Thyroid gland (tissue), 4 donors: Measurements from ENCODE around the gene PCARE. TPM values are rescaled to one million over a fixed set of nuclear protein-coding genes. Genes with fewer than 3 reads are reported as not detected.

ENCODE experiments used
- DNase-seq, 2 donors: peaks; one replicate each; pipeline ENCODE4 v3.0.0-alpha.2; 2019
- H3K27ac ChIP-seq, 3 donors: fragments of 200-600 bp; sonication (generic); 1 replicate in 2 of 3; 2 replicates in 1 of 3; pipeline ENCODE4 v1.5.1; 2016 to 2019; ENCODE audit warnings: mild to moderate bottlenecking in 1 of 3, moderate library complexity in 1 of 3
- H3K27me3 ChIP-seq: fragments of 200-600 bp; sonication (generic); one replicate; pipeline ENCODE4 v1.5.1; 2019
- H3K36me3 ChIP-seq, 2 donors: fragments of 200-600 bp; sonication (generic); one replicate each; pipeline ENCODE4 v1.5.1; 2016 to 2019
- H3K4me1 ChIP-seq, 2 donors: fragments of 200-600 bp; sonication (generic); one replicate each; pipeline ENCODE4 v1.5.1; 2017 to 2019
- H3K4me3 ChIP-seq, 3 donors: fragments of 200-600 bp; sonication (generic); replicated peaks in 1 of 3; 1 replicate in 2 of 3; 2 replicates in 1 of 3; pipeline ENCODE4 v1.5.1; 2016; ENCODE audit warnings: mild to moderate bottlenecking in 1 of 3
- H3K9me3 ChIP-seq: fragments of 200-600 bp; sonication (generic); one replicate; pipeline ENCODE4 v1.5.1; 2017
- CTCF ChIP-seq, 6 experiments: fragments of 200-600 bp in 3 of 6; fragments of 450-650 bp in 3 of 6; sonication (generic) in 3 of 6; IDR thresholded peaks; one replicate each; pipeline ENCODE4 v1.5.1; 2016 to 2019; ENCODE audit warnings: antibody characterized with exemption in 6 of 6, mild to moderate bottlenecking in 2 of 6, inconsistent platforms in 1 of 6, moderate library complexity in 1 of 6
- POLR2A ChIP-seq, 2 donors: fragments of 450-650 bp; IDR thresholded peaks; one replicate each; pipeline ENCODE4 v1.6.1; 2017; ENCODE audit warnings: antibody characterized with exemption in 2 of 2, mild to moderate bottlenecking in 2 of 2, moderate library complexity in 1 of 2
- WGBS, 2 donors: methylation state at CpG; one replicate each; pipeline ENCODE4 v1.1.5; 2017; 5-methylcytosine and 5-hydroxymethylcytosine counted together
- intact Hi-C: fragments of 100-400 bp; cut with DNase I; formaldehyde crosslinking; loops from one replicate; pipeline ENCODE4 v1.15.1; 2023
- total RNA-seq, 4 donors: library from RNA; depleted of rRNA; stranded (reverse); fragments of >200 nt; gene quantifications; one replicate each; pipeline ENCODE4 v1.2.3, GENCODE V29; 2016

The PCARE gene
- total RNA-seq, 4 donors from 2014 or later, result 0.11 TPM; not detected in 3

GRCh38 chr2:29061176-29061575, 13.1 kb downstream of the PCARE start:
- TF ChIP-seq CTCF (IDR thresholded peaks at IDR 0.05), result no peak
- no peak for TF ChIP-seq POLR2A (IDR thresholded peaks at IDR 0.05)
- Histone ChIP-seq H3K27ac (no peak overlapping the region), H3K4me3 (no peak overlapping the region), H3K36me3 (no peaks in the 10 kb centered on the region), H3K4me1 (peaks cover 23 to 36% of the 10 kb centered on the region in 2 donors), H3K9me3 (no peaks in the 10 kb centered on the region), H3K27me3 (no peaks in the 10 kb centered on the region)
- WGBS, 2 donors, result 76 to 81% methylated on average over 6 of the region's 6 CpGs
- no peak for DNase-seq
- intact Hi-C loops, result no loop called here

GRCh38 chr2:29060441-29060840, 13.9 kb downstream of the PCARE start:
- Histone ChIP-seq H3K27ac (no peak overlapping the region), H3K4me3 (no peak overlapping the region), H3K27me3 (no peaks in the 10 kb centered on the region), H3K9me3 (no peaks in the 10 kb centered on the region), H3K4me1 (peaks cover 19 to 29% of the 10 kb centered on the region in 2 donors), H3K36me3 (no peaks in the 10 kb centered on the region)
- DNase-seq, result no peak
- WGBS, 2 donors, result 73 to 74% methylated on average over 9 of the region's 9 CpGs
- intact Hi-C loops, result no loop called here
- TF ChIP-seq CTCF (IDR thresholded peaks at IDR 0.05), result no peak
- no peak for TF ChIP-seq POLR2A (IDR thresholded peaks at IDR 0.05)

GRCh38 chr2:29059624-29060023, 14.7 kb downstream of the PCARE start:
- Histone ChIP-seq H3K9me3 (no peaks in the 10 kb centered on the region), H3K4me3 (no peak overlapping the region), H3K4me1 (peaks cover 11 to 21% of the 10 kb centered on the region in 2 donors), H3K27ac (no peak overlapping the region), H3K27me3 (no peaks in the 10 kb centered on the region), H3K36me3 (no peaks in the 10 kb centered on the region)
- DNase-seq, result no peak
- TF ChIP-seq CTCF (IDR thresholded peaks at IDR 0.05), result no peak
- no peak for TF ChIP-seq POLR2A (IDR thresholded peaks at IDR 0.05)
- 88 to 94% methylated on average over 1 of the region's 1 CpG for WGBS, 2 donors
- intact Hi-C loops, result no loop called here

GRCh38 chr2:29057006-29057405, 17.3 kb downstream of the PCARE start:
- H3K4me3 ChIP-seq, result no peak overlapping the region
- H3K4me1 ChIP-seq, result no peaks in the 10 kb centered on the region
- no peak for DNase-seq
- intact Hi-C loops, result no loop called here
- TF ChIP-seq CTCF (IDR thresholded peaks at IDR 0.05) (no peak), POLR2A (IDR thresholded peaks at IDR 0.05) (no peak)
- H3K27me3 ChIP-seq, result no peaks in the 10 kb centered on the region
- H3K9me3 ChIP-seq, result no peaks in the 10 kb centered on the region
- 91 to 93% methylated on average over 4 of the region's 4 CpGs for WGBS, 2 donors
- H3K36me3 ChIP-seq, result no peaks in the 10 kb centered on the region
- no peak overlapping the region for H3K27ac ChIP-seq

GRCh38 chr2:29056452-29056851, 17.9 kb downstream of the PCARE start:
- no peaks in the 10 kb centered on the region for H3K4me1 ChIP-seq
- H3K27me3 ChIP-seq, result no peaks in the 10 kb centered on the region
- TF ChIP-seq POLR2A (IDR thresholded peaks at IDR 0.05) (no peak), CTCF (IDR thresholded peaks at IDR 0.05) (no peak)
- 94 to 96% methylated on average over 5 of the region's 5 CpGs for WGBS, 2 donors
- no peaks in the 10 kb centered on the region for H3K9me3 ChIP-seq
- H3K27ac ChIP-seq, result no peak overlapping the region
- intact Hi-C loops, result no loop called here
- no peak for DNase-seq
- no peaks in the 10 kb centered on the region for H3K36me3 ChIP-seq
- no peak overlapping the region for H3K4me3 ChIP-seq
